Brain microvascular endothelial cell (primary cell): ENCODE results near the gene ACLY.

Experiments used
- DNase-seq: peaks from one replicate; pipeline ENCODE4 v3.0.0-alpha.2; 2020
- H3K27ac ChIP-seq: fragments of 250-450 bp; sonication (Bioruptor Pico); 2 replicates; pipeline ENCODE4 v1.5.1; 2020; ENCODE audit warnings: mild to moderate bottlenecking, moderate library complexity
- H3K27me3 ChIP-seq: fragments of 250-450 bp; sonication (Bioruptor Pico); replicated peaks from 2 replicates; pipeline ENCODE4 v1.5.1; 2020; ENCODE audit warnings: mild to moderate bottlenecking
- H3K36me3 ChIP-seq: fragments of 250-450 bp; sonication (Bioruptor Pico); replicated peaks from 2 replicates; pipeline ENCODE4 v1.5.1; 2020; ENCODE audit warnings: mild to moderate bottlenecking
- H3K4me3 ChIP-seq: 2 replicates; pipeline ENCODE4 v1.5.1; 2011; ENCODE audit warnings: low read depth, mild to moderate bottlenecking, control low read depth, low read length, moderate library complexity
- CTCF ChIP-seq: IDR thresholded peaks from 2 replicates; pipeline ENCODE4 v1.5.1; 2011; ENCODE audit warnings: low read depth, mild to moderate bottlenecking, moderate library complexity, low read length, control low read depth, inconsistent platforms; ENCODE audit errors: missing control alignments
- in situ Hi-C: cut with HindIII; loops from 2 replicates; pipeline ENCODE4 v1.10.0; 2017; ENCODE audit warnings: low sequenced_read_pairs, low pct_ligation_motif_present

Gene ACLY

GRCh38 chr17:41870627-41871026, 48.1 kb downstream of the ACLY start:
- no peak overlapping the region for H3K4me3 ChIP-seq
- no peak overlapping the region for H3K27ac ChIP-seq
- no peak for TF ChIP-seq CTCF
- H3K36me3 ChIP-seq, result peaks cover 77% of the 10 kb centered on the region
- in situ Hi-C loops, result no loop called here
- DNase-seq, result no peak
- H3K27me3 ChIP-seq, result no peaks in the 10 kb centered on the region

- DNase-seq, result no peak
- Histone ChIP-seq H3K36me3 (peaks cover 77% of the 10 kb centered on the region), H3K27ac (no peak overlapping the region), H3K27me3 (no peaks in the 10 kb centered on the region), H3K4me3 (no peak overlapping the region)
- TF ChIP-seq CTCF, result no peak
- in situ Hi-C loops, result no loop called here
These were observed 48.7 kb downstream of the ACLY start for GRCh38 chr17:41870097-41870496.

- no peak for TF ChIP-seq CTCF
- Histone ChIP-seq H3K27ac (no peak overlapping the region), H3K4me3 (no peak overlapping the region), H3K27me3 (no peaks in the 10 kb centered on the region), H3K36me3 (peaks cover 72% of the 10 kb centered on the region)
- in situ Hi-C loops, result no loop called here
- DNase-seq, result no peak
These were observed 49.3 kb downstream of the ACLY start for GRCh38 chr17:41869426-41869825.

- Histone ChIP-seq H3K27me3 (no peaks in the 10 kb centered on the region), H3K27ac (no peak overlapping the region), H3K36me3 (peaks cover 63% of the 10 kb centered on the region), H3K4me3 (no peak overlapping the region)
- no peak for DNase-seq
- in situ Hi-C loops, result no loop called here
- TF ChIP-seq CTCF, result no peak
These were observed 50.2 kb downstream of the ACLY start for GRCh38 chr17:41868568-41868967.

GRCh38 chr17:41865596-41865893, 53.2 kb downstream of the ACLY start:
- no peak for DNase-seq
- H3K27me3 ChIP-seq, result no peaks in the 10 kb centered on the region
- in situ Hi-C loops, result no loop called here
- H3K36me3 ChIP-seq, result peaks cover 36% of the 10 kb centered on the region
- peak; percentile 6 for TF ChIP-seq CTCF
- peak overlapping the region; percentile 79 for H3K27ac ChIP-seq
- peak overlapping the region; percentile 39 for H3K4me3 ChIP-seq

- DNase-seq, result peak; percentile 82
- peak within 1 kb of the TSS; percentile 79 for H3K27ac ChIP-seq
- H3K27me3 ChIP-seq, result no peaks in the 10 kb centered on the region
- in situ Hi-C loops, result no loop called here
- peaks cover 31% of the 10 kb centered on the region for H3K36me3 ChIP-seq
- peak within 1 kb of the TSS; percentile 93 for H3K4me3 ChIP-seq
- no peak for TF ChIP-seq CTCF
These were observed 53.7 kb downstream of the ACLY start, which contains the start of gene KLHL11 for GRCh38 chr17:41864836-41865595. TSS of gene KLHL11 (minus strand) at chr17:41865423. CDS start at chr17:41865370, 53 bp downstream.
